Stimulated activated CD4-positive, alpha-beta T cell treated with anti-CD3 and anti-CD28 coated beads, Interleukin-4, amount 100 ng/mL, for 24 hours (primary cell): ENCODE data around the gene PIK3C2B.
"Not testable (repeated sequence)": the region's sequence is repeated elsewhere in the genome, so short reads cannot be mapped to it uniquely, and the experiment has no call there.

Experiments
- DNase-seq: peaks from one replicate; pipeline ENCODE4 v3.0.0-alpha.2; 2020

Gene PIK3C2B

GRCh38 chr1:204494281-204495077 is at the start of gene PIK3C2B:
TSS of gene PIK3C2B (minus strand) at chr1:204494805. CDS start at chr1:204469802, 25,003 bp downstream.
- peak; percentile 70 for DNase-seq

GRCh38 chr1:204544321-204544720 is 49.7 kb upstream of the PIK3C2B start:
- DNase-seq, result no peak

GRCh38 chr1:204541626-204542025 is 47.0 kb upstream of the PIK3C2B start:
- no peak for DNase-seq

GRCh38 chr1:204532832-204533231 is 38.2 kb upstream of the PIK3C2B start:
- DNase-seq, result no peak

GRCh38 chr1:204530932-204531331 is 36.3 kb upstream of the PIK3C2B start:
- DNase-seq, result no peak

GRCh38 chr1:204529371-204529895 is 34.8 kb upstream of the PIK3C2B start:
- DNase-seq, result no peak

- no peak for DNase-seq
Measured at GRCh38 chr1:204528677-204529076, 34.1 kb upstream of the PIK3C2B start.

- DNase-seq, result no peak
Measured at GRCh38 chr1:204528241-204528640, 33.6 kb upstream of the PIK3C2B start.

GRCh38 chr1:204524986-204525385 is 30.4 kb upstream of the PIK3C2B start:
- no peak for DNase-seq

- DNase-seq, result peak; percentile 41
Measured at GRCh38 chr1:204523605-204524215, 29.1 kb upstream of the PIK3C2B start.

GRCh38 chr1:204521941-204522521 is 27.4 kb upstream of the PIK3C2B start:
- DNase-seq, result not testable (repeated sequence)

- DNase-seq, result peak; percentile 61
Measured at GRCh38 chr1:204520834-204521709, 26.5 kb upstream of the PIK3C2B start.

- not testable (repeated sequence) for DNase-seq
Measured at GRCh38 chr1:204517382-204517781, 22.8 kb upstream of the PIK3C2B start.

- DNase-seq, result peak; percentile 95
Measured at GRCh38 chr1:204516180-204516879, 21.7 kb upstream of the PIK3C2B start, which contains the start of gene MDM4. TSS of gene MDM4 (plus strand) at chr1:204516406. CDS start at chr1:204525519, 9,113 bp downstream.

- DNase-seq, result no peak
Measured at GRCh38 chr1:204514828-204515227, 20.2 kb upstream of the PIK3C2B start.

GRCh38 chr1:204513117-204513716 is 18.6 kb upstream of the PIK3C2B start:
- DNase-seq, result peak; percentile 47

GRCh38 chr1:204511366-204511765 is 16.8 kb upstream of the PIK3C2B start:
- no peak for DNase-seq

GRCh38 chr1:204509186-204509635 is 14.6 kb upstream of the PIK3C2B start:
- no peak for DNase-seq

- DNase-seq, result peak; percentile 28
Measured at GRCh38 chr1:204507317-204508105, 12.9 kb upstream of the PIK3C2B start.

GRCh38 chr1:204506969-204507316 is 12.3 kb upstream of the PIK3C2B start:
- peak; percentile 92 for DNase-seq
